Astrocyte (in vitro differentiated cells and primary cell): ENCODE results near the gene ZNF334.

Source experiments
- EZH2 ChIP-seq: IDR thresholded peaks from 2 replicates; pipeline ENCODE4 v1.6.1; 2012; ENCODE audit warnings: mild to moderate bottlenecking, low read length, inconsistent platforms; ENCODE audit not compliant: insufficient read depth
- TF ChIP-seq, protein P1 (sequence below): IDR thresholded peaks from 2 replicates; pipeline ENCODE4 v1.5.1; 2011; ENCODE audit warnings: low read depth, mild to moderate bottlenecking, inconsistent platforms, low read length, moderate library complexity; ENCODE audit not compliant: insufficient read depth

DNA sequence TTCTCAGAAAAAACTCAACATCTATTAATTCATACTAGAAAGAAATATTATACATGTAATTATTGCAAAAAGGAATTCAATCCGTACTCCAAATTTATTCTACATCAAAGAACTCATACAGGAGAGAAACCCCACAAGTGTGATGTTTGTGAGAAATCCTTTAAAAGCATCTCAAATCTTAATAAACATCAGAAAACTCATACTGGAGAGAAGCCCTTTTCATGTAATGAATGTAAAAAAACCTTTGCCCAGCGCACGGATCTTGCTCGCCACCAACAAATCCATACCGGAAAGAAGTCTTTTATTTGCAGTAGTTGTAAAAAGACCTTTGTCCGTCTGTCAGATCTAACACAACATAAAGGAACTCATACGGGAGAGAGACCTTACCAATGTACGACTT is 22.0 kb downstream of the ZNF334 start:
- TF ChIP-seq, protein P1, sequence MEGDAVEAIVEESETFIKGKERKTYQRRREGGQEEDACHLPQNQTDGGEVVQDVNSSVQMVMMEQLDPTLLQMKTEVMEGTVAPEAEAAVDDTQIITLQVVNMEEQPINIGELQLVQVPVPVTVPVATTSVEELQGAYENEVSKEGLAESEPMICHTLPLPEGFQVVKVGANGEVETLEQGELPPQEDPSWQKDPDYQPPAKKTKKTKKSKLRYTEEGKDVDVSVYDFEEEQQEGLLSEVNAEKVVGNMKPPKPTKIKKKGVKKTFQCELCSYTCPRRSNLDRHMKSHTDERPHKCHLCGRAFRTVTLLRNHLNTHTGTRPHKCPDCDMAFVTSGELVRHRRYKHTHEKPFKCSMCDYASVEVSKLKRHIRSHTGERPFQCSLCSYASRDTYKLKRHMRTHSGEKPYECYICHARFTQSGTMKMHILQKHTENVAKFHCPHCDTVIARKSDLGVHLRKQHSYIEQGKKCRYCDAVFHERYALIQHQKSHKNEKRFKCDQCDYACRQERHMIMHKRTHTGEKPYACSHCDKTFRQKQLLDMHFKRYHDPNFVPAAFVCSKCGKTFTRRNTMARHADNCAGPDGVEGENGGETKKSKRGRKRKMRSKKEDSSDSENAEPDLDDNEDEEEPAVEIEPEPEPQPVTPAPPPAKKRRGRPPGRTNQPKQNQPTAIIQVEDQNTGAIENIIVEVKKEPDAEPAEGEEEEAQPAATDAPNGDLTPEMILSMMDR = no peak
- no peak for TF ChIP-seq EZH2
